ENCODE measurements around the gene NUDT9. TPM values are rescaled to one million over a fixed set of nuclear protein-coding genes. Genes with fewer than 3 reads are reported as not detected.
"Not testable (repeated sequence)": the region's sequence is repeated elsewhere in the genome, so short reads cannot be mapped to it uniquely, and the experiment has no call there.

NUDT9 gene
- total RNA-seq, 1 donor from 2014 or later: 20.6 TPM

DNA sequence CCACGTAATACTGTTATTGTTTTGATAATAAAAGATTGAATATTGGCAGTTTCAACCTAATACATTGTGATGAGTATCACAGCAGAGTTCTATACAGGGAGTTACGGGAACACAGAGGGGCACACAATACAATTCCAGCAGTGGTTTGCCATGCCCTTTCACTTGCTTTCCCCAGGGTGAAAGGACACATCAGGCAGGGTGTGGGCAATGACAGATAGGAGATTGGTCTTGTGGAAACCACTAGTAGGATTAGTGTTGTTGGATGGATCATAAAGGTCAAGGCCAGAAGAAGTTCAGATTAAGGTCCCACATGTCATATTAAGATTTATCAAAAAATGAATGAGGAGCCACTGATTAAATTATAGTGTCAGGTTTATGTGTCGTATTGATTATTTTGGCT, 39.4 kb upstream of the NUDT9 start:
- Histone ChIP-seq H3K9me3 (no peaks in the 10 kb centered on the region), H3K4me3 (no peak overlapping the region), H3K27me3 (no peaks in the 10 kb centered on the region), H3K4me1 (peaks cover 9% of the 10 kb centered on the region), H3K36me3 (peaks cover 0 to 27% of the 10 kb centered on the region in 2 donors), H3K27ac (no peak overlapping the region)
- DNase-seq (ENCODE audit: extremely low spot score in 2 of 2): no peak
- TF ChIP-seq, protein P1, sequence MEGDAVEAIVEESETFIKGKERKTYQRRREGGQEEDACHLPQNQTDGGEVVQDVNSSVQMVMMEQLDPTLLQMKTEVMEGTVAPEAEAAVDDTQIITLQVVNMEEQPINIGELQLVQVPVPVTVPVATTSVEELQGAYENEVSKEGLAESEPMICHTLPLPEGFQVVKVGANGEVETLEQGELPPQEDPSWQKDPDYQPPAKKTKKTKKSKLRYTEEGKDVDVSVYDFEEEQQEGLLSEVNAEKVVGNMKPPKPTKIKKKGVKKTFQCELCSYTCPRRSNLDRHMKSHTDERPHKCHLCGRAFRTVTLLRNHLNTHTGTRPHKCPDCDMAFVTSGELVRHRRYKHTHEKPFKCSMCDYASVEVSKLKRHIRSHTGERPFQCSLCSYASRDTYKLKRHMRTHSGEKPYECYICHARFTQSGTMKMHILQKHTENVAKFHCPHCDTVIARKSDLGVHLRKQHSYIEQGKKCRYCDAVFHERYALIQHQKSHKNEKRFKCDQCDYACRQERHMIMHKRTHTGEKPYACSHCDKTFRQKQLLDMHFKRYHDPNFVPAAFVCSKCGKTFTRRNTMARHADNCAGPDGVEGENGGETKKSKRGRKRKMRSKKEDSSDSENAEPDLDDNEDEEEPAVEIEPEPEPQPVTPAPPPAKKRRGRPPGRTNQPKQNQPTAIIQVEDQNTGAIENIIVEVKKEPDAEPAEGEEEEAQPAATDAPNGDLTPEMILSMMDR (IDR thresholded peaks at IDR 0.05): no peak
- TF ChIP-seq POLR2AphosphoS5 (IDR thresholded peaks at IDR 0.05; ENCODE audit: insufficient read depth in 1 of 2, low read depth in 1 of 2) (no peak), POLR2A (IDR thresholded peaks at IDR 0.05) (no peak)
- intact Hi-C loops (cut with DNase I): no loop called here

DNA sequence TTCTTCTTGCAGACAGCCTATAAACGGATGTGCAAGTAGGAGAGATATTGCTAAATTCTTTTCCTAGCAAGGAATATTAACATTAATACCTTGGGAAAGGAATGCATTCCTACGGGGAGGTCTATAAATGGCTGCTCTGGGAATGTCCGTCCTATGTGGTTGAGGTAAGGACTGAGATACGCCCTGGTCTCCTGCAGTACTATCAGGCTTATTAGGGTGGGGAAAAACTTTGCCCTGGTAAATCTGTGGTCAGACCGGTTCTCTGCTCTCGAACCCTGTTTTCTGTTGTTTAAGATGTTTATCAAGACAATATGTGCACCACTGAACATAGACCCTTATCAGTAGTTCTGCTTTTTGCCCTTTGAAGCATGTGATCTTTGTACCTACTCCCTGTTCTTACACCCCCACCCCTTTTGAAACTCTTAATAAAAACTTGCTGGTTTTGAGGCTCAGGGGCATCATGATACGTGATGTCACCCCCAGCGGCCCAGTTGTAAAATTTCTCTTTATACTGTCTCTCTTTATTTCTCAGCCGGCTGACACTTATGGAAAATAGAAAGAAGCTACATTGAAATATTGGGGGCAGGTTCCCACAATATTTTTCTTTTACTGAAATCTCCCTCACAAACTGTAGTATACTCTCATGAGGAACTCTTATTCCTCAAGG, 37.8 kb upstream of the NUDT9 start:
- DNase-seq (ENCODE audit: extremely low spot score in 2 of 2); intact Hi-C loops (cut with DNase I); H3K4me3 ChIP-seq; H3K27me3 ChIP-seq; H3K27ac ChIP-seq; H3K9me3 ChIP-seq: not testable (repeated sequence)
- Histone ChIP-seq H3K36me3 (peaks cover 0 to 26% of the 10 kb centered on the region in 2 donors), H3K4me1 (peaks cover 26% of the 10 kb centered on the region)

DNA sequence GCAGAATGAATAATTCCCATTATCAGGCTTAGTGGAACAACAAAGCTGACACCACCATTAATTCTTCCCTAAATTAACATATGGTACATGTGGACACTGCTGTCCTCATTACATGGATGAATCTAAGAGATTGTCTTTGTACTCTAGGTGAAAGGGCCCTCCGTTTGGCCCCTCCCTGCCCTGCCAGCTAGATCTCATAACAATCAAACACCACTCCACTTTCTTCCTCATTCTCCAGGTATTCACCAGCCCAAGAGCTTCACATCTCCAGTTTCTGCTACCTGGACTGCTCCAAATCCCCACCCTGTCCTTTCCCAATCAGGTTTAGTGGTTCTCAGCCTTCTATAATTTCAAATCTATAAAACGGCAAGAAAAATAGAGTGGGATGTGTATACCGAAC, 35.1 kb upstream of the NUDT9 start:
- no peak overlapping the region for H3K4me3 ChIP-seq

DNA sequence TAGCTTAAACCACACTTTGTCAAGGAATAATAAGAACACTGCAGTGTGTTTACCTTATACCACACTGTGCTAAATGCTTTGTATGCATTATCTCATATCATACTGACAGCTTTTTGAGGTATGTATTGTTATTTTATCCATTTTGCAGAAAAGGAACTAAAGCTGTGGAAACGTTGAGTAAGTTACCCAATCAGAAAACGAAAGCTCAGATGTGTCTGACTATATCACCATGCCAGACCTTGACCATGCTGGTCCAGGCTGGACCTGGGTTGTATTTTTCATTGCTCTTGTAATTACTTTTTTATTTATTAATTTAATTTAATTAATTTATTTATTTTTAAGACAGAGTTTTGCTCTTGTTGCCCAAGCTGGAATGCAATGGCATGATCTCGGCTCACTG, 33.5 kb upstream of the NUDT9 start:
- no peak for TF ChIP-seq POLR2A (IDR thresholded peaks at IDR 0.05)
- TF ChIP-seq, protein P1 (IDR thresholded peaks at IDR 0.05): no peak
- Histone ChIP-seq H3K27ac (no peak overlapping the region), H3K36me3 (peaks cover 0 to 7% of the 10 kb centered on the region in 2 donors), H3K4me1 (peaks cover 28% of the 10 kb centered on the region), H3K27me3 (no peaks in the 10 kb centered on the region), H3K9me3 (no peaks in the 10 kb centered on the region), H3K4me3 (peak overlapping the region; percentile 61 to 69)
- DNase-seq (ENCODE audit: extremely low spot score in 2 of 2): no peak
- intact Hi-C loops (cut with DNase I): no loop called here

More for the DNA sequence above, 35.1 kb upstream of the NUDT9 start:
- Histone ChIP-seq H3K36me3 (peaks cover 0 to 7% of the 10 kb centered on the region in 2 donors), H3K9me3 (no peaks in the 10 kb centered on the region), H3K4me1 (peaks cover 35% of the 10 kb centered on the region), H3K27me3 (no peaks in the 10 kb centered on the region), H3K27ac (no peak overlapping the region)
- TF ChIP-seq POLR2A (IDR thresholded peaks at IDR 0.05) (no peak), POLR2AphosphoS5 (IDR thresholded peaks at IDR 0.05; ENCODE audit: insufficient read depth in 1 of 2, low read depth in 1 of 2) (no peak)
- TF ChIP-seq, protein P1 (IDR thresholded peaks at IDR 0.05): no peak
- intact Hi-C loops (cut with DNase I): no loop called here
- no peak for DNase-seq (ENCODE audit: extremely low spot score in 2 of 2)

DNA sequence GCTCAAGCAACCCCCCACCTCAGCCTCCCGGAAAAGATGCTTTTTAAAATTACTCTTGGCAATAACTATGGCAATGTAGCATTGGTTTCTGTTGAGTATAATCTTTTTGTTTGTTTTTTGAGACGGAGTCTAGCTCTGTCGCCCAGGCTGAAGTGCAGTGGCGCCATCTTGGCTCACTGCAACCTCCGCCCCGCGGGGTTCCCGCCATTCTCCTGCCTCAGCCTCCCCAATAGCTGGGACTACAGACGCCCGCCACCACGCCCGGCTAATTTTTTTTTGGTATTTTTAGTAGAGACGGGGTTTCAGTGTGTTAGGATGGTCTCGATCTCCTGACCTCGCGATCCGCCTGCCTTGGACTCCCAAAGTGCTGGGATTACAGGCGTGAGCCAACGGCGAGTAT, 32.3 kb upstream of the NUDT9 start:
- Histone ChIP-seq H3K4me3 (peak overlapping the region; percentile 61 to 69), H3K4me1 (peaks cover 28% of the 10 kb centered on the region), H3K27ac (peak overlapping the region; percentile 93)
- H3K27me3 ChIP-seq; H3K9me3 ChIP-seq; H3K36me3 ChIP-seq; DNase-seq (ENCODE audit: extremely low spot score in 2 of 2); intact Hi-C loops (cut with DNase I): not testable (repeated sequence)
- TF ChIP-seq POLR2AphosphoS5 (IDR thresholded peaks at IDR 0.05; ENCODE audit: insufficient read depth in 1 of 2, low read depth in 1 of 2): peak in 1 of 2 donors; percentile 21

DNA sequence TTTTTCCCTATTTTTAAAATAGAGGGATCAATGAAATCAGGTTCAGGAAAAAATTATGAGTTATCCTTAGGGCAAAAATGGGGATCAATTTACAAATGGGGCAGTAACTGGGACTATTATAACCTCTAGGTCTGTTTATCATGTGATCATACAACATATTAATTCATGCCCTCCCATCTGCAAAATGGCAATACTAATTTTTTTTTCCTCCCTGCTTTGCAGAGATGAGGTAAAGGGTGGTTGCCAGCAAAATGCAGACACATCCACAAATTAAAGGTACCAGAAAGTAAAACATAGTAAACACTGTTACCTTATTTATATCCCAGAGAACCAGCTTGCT, 31.9 kb upstream of the NUDT9 start:
- Histone ChIP-seq H3K27me3 (no peaks in the 10 kb centered on the region), H3K36me3 (no peaks in the 10 kb centered on the region), H3K9me3 (no peaks in the 10 kb centered on the region), H3K4me1 (peaks cover 28% of the 10 kb centered on the region), H3K4me3 (peak overlapping the region; percentile 61 to 69), H3K27ac (peak overlapping the region; percentile 93)
- intact Hi-C loops (cut with DNase I): no loop called here
- DNase-seq (ENCODE audit: extremely low spot score in 2 of 2): no peak
- TF ChIP-seq, protein P1 (IDR thresholded peaks at IDR 0.05): no peak
- no peak for TF ChIP-seq POLR2AphosphoS5 (IDR thresholded peaks at IDR 0.05; ENCODE audit: insufficient read depth in 1 of 2, low read depth in 1 of 2)

Measured in vagina (tissue), 2 donors.